ENCODE results near the gene PRMT1.

PRMT1 gene

GRCh38 chr19:49730166-49730565, 53.1 kb downstream of the PRMT1 start:
- DNase-seq = no peak

Data from activated CD4-positive, CD25-positive, alpha-beta regulatory T cell (primary cell).